GM18502 (cell line): ENCODE data around the gene PCBP4.
A peak's percentile ranks its signal among the peaks of the same experiment; 100 is the strongest.

Experiments used
- ATAC-seq: cut with Tn5 transposase; IDR thresholded peaks from one replicate; pipeline ENCODE4 v1.9.1; 2021; ENCODE audit warnings: mild to moderate bottlenecking; ENCODE audit not compliant: unreplicated experiment, poor library complexity

PCBP4 gene

GRCh38 chr3:51967384-51968169, at the start of gene PCBP4:
TSS of gene PCBP4 (minus strand) at chr3:51967454. CDS start at chr3:51961240, 6,214 bp downstream.
- peak; percentile 42 for ATAC-seq

GRCh38 chr3:52015438-52016228, 48.4 kb upstream of the PCBP4 start:
- no peak for ATAC-seq

- ATAC-seq = no peak
Observed at GRCh38 chr3:52014613-52015012, 47.4 kb upstream of the PCBP4 start.

GRCh38 chr3:52013802-52014598, 46.7 kb upstream of the PCBP4 start:
- ATAC-seq = no peak

GRCh38 chr3:52012699-52013098, 45.4 kb upstream of the PCBP4 start:
- no peak for ATAC-seq

GRCh38 chr3:52010431-52010830, 43.2 kb upstream of the PCBP4 start:
- no peak for ATAC-seq

- no peak for ATAC-seq
Observed at GRCh38 chr3:52007291-52007690, 40.0 kb upstream of the PCBP4 start.

- ATAC-seq = no peak
Observed at GRCh38 chr3:52006820-52007133, 39.5 kb upstream of the PCBP4 start.

GRCh38 chr3:52006017-52006819, 39.0 kb upstream of the PCBP4 start:
- no peak for ATAC-seq

GRCh38 chr3:52005571-52005986, 38.3 kb upstream of the PCBP4 start:
- no peak for ATAC-seq

GRCh38 chr3:52004906-52005395, 37.7 kb upstream of the PCBP4 start:
- ATAC-seq = no peak

- ATAC-seq = no peak
Observed at GRCh38 chr3:52004163-52004787, 37.0 kb upstream of the PCBP4 start.

- no peak for ATAC-seq
Observed at GRCh38 chr3:52002748-52003147, 35.5 kb upstream of the PCBP4 start.

GRCh38 chr3:52001443-52001974, 34.3 kb upstream of the PCBP4 start:
- peak; percentile 84 for ATAC-seq

GRCh38 chr3:51999846-52000245, 32.6 kb upstream of the PCBP4 start:
- ATAC-seq = no peak

GRCh38 chr3:51998774-51999173, 31.5 kb upstream of the PCBP4 start:
- ATAC-seq = no peak

- no peak for ATAC-seq
Observed at GRCh38 chr3:51997935-51998596, 30.8 kb upstream of the PCBP4 start.

- ATAC-seq = no peak
Observed at GRCh38 chr3:51997172-51997571, 29.9 kb upstream of the PCBP4 start.
